Ovary (tissue), 9 donors: Measurements from ENCODE around the gene SPATA13. TPM values are rescaled to one million over a fixed set of nuclear protein-coding genes. Genes with fewer than 3 reads are reported as not detected.

Source experiments
- DNase-seq, 5 donors: peaks; one replicate each; pipeline ENCODE4 v3.0.0-alpha.2; 2019 to 2020
- H3K27ac ChIP-seq, 2 donors: fragments of 200-600 bp; one replicate each; pipeline versions ENCODE4 v1.5.1 to v1.8.0; 2019 to 2022
- H3K27me3 ChIP-seq: fragments of 200-600 bp; one replicate; pipeline ENCODE4 v1.8.0; 2022
- H3K36me3 ChIP-seq: fragments of 200-600 bp; sonication (generic); one replicate; pipeline ENCODE4 v1.5.1; 2019
- H3K4me1 ChIP-seq: one replicate; pipeline ENCODE4 v1.8.1; 2013; ENCODE audit warnings: mild to moderate bottlenecking, moderate library complexity; ENCODE audit not compliant: insufficient read depth
- H3K4me3 ChIP-seq: fragments of 200-600 bp; sonication (generic); one replicate; pipeline ENCODE4 v1.5.1; 2017
- H3K9me3 ChIP-seq, 2 donors: fragments of 200-600 bp in 1 of 2; sonication (generic) in 1 of 2; one replicate each; pipeline versions ENCODE4 v1.5.1 to v1.8.1; 2013 to 2019; ENCODE audit warnings: mild to moderate bottlenecking in 1 of 2, moderate library complexity in 1 of 2
- CTCF ChIP-seq, 3 donors: fragments of 450-650 bp in 2 of 3; fragments of 200-600 bp in 1 of 3; IDR thresholded peaks; one replicate each; pipeline versions ENCODE4 v1.5.1 to v1.8.0; 2016 to 2022; ENCODE audit warnings: antibody characterized with exemption in 3 of 3, mild to moderate bottlenecking in 1 of 3
- EP300 ChIP-seq: sonication (generic); formaldehyde crosslinking; IDR thresholded peaks from one replicate; pipeline ENCODE4 v1.6.1; 2017; ENCODE audit warnings: antibody characterized with exemption
- POLR2A ChIP-seq: fragments of 450-650 bp; IDR thresholded peaks from one replicate; pipeline ENCODE4 v1.6.1; 2017; ENCODE audit warnings: antibody characterized with exemption, mild to moderate bottlenecking, moderate library complexity
- WGBS, 3 donors: extraction: QIAGEN DNeasy Blood & Tissue Kit in 1 of 3; methylation state at CpG; one replicate each; pipeline versions ENCODE4 v1.1.5 to v1.1.7; 2013 to 2017; 5-methylcytosine and 5-hydroxymethylcytosine counted together
- intact Hi-C, 4 donors: fragments of 100-400 bp; cut with DNase I; formaldehyde crosslinking; loops; one replicate each; pipeline versions ENCODE4 v1.11.0 to v1.15.1; 2022 to 2023
- polyA plus RNA-seq, 2 donors: library from polyadenylated mRNA; stranded (reverse); fragments of 200-250 nt in 1 of 2; fragments of 350-450 nt in 1 of 2; fragmentation: Illumina TruSeq in 1 of 2; extraction: RNeasy Lipid Tissue Mini Kit (QIAGEN cat#74804) in 1 of 2; gene quantifications; one replicate each; pipeline ENCODE4 v1.2.3, GENCODE V29; 2013 to 2014
- total RNA-seq, 7 donors: library from RNA; depleted of rRNA in 2 of 7; stranded (reverse); fragments of >200 nt in 2 of 7; fragmentation: NEBNext Ultra II Directional in 3 of 7; extraction: Animal tissue kit (Norgen Biotek cat#: 25700) in 3 of 7; gene quantifications; one replicate each; pipeline versions ENCODE4 v1.1.0 to v1.2.4, GENCODE V29; 2016 to 2023
- donor health status: DM: no; HTN: no; CAD: no; lungs with moderate emphysema.
- donor health status: DM: no; HTN: no; CAD: no.
- donor health status: Bipolar disorder and iron deficiency.
- donor health status: DM: yes; HTN: yes; CAD: no.
- donor health status: DM: no; HTN: no; CAD: no.
- donor health status: DM: yes; HTN: yes; CAD: no.

SPATA13 gene
- total and polyA plus RNA-seq, 9 donors = 11.1 to 60.3 (median 30.0) TPM

- Histone ChIP-seq H3K9me3 (no peaks in the 10 kb centered on the region), H3K27me3 (no peaks in the 10 kb centered on the region), H3K4me1 (peaks cover 5% of the 10 kb centered on the region), H3K4me3 (no peak overlapping the region), H3K27ac (peak overlapping the region; percentile 60 to 71), H3K36me3 (no peaks in the 10 kb centered on the region)
- intact Hi-C loops = no loop called here
- no peak for TF ChIP-seq EP300
- TF ChIP-seq CTCF (IDR thresholded peaks at IDR 0.05) = no peak
- TF ChIP-seq POLR2A = no peak
- WGBS, 3 donors = 94 to 96% (median 94%) methylated on average over 20 of the region's 20 CpGs
- peak in 2 of 5 donors; percentile 18 to 46 for DNase-seq
Observed at GRCh38 chr13:24290280-24290932, 129.9 kb downstream of the SPATA13 start.

DNA sequence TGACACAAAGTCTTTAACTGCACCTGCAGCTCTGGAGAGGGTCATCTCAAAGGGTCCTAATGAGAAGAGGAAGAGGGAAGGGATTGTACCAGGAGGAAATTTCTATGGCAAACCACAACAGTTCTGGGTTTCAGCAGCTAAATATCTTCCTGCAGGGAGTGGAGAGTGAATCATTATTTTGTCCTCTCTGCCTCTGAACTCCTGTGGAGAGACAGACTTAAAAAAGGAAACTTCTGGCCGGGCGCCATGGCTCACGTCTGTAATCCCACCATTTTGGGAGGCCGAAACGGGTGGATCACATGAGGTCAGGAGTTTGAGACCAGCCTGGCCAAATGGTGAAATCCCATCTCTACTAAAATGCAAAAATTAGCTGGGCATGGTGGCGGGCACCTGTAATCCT, 132.0 kb downstream of the SPATA13 start:
- no peak for DNase-seq
- 83 to 90% (median 88%) methylated on average over 6 of the region's 6 CpGs for WGBS, 3 donors
- intact Hi-C loops = no loop called here
- Histone ChIP-seq H3K4me1 (peaks cover 5% of the 10 kb centered on the region), H3K27me3 (no peaks in the 10 kb centered on the region), H3K36me3 (no peaks in the 10 kb centered on the region), H3K27ac (no peak overlapping the region), H3K4me3 (no peak overlapping the region), H3K9me3 (no peaks in the 10 kb centered on the region)
- TF ChIP-seq CTCF (IDR thresholded peaks at IDR 0.05) (no peak), EP300 (no peak), POLR2A (no peak)

DNA sequence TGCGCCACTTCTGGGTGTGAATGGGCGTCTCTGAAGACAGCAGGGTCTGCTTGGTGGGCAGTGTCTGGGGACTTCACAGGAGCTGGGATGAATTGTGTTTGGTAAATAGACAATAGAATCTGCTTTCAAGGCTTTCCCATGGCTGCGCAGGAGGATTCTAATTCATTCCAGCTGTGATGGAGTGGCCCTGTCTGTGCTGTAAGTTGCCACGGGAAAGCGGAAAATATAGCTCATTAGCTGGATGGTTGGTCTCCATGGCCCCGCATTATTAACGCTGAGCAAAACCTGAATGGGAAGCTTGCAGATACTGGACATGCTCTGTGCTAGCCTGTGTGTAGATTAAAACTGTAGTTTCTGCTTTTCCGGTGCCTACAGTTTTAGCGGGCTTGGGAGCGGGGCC, 133.2 kb downstream of the SPATA13 start:
- H3K36me3 ChIP-seq = no peaks in the 10 kb centered on the region
- intact Hi-C loops = no loop called here
- DNase-seq = no peak
- H3K4me1 ChIP-seq = peaks cover 1% of the 10 kb centered on the region
- H3K27me3 ChIP-seq = no peaks in the 10 kb centered on the region
- TF ChIP-seq CTCF (IDR thresholded peaks at IDR 0.05) (no peak), POLR2A (no peak), EP300 (no peak)
- H3K9me3 ChIP-seq = no peaks in the 10 kb centered on the region
- H3K27ac ChIP-seq = no peak overlapping the region
- 89 to 92% (median 91%) methylated on average over 10 of the region's 10 CpGs for WGBS, 3 donors
- H3K4me3 ChIP-seq = no peak overlapping the region

GRCh38 chr13:24299488-24300114, 139.1 kb downstream of the SPATA13 start:
- H3K27me3 ChIP-seq = no peaks in the 10 kb centered on the region
- DNase-seq = no peak
- H3K9me3 ChIP-seq = no peaks in the 10 kb centered on the region
- H3K36me3 ChIP-seq = no peaks in the 10 kb centered on the region
- H3K4me3 ChIP-seq = no peak overlapping the region
- WGBS, 3 donors = 93 to 96% (median 96%) methylated on average over 16 of the region's 16 CpGs
- H3K4me1 ChIP-seq = no peaks in the 10 kb centered on the region
- TF ChIP-seq CTCF (IDR thresholded peaks at IDR 0.05) = no peak
- no peak for TF ChIP-seq POLR2A
- TF ChIP-seq EP300 = no peak
- no peak overlapping the region for H3K27ac ChIP-seq
- intact Hi-C loops = no loop called here
